ENCODE results near the gene TSPAN33. TPM values are rescaled to one million over a fixed set of nuclear protein-coding genes. Genes with fewer than 3 reads are reported as not detected.

Gene TSPAN33, protein sequence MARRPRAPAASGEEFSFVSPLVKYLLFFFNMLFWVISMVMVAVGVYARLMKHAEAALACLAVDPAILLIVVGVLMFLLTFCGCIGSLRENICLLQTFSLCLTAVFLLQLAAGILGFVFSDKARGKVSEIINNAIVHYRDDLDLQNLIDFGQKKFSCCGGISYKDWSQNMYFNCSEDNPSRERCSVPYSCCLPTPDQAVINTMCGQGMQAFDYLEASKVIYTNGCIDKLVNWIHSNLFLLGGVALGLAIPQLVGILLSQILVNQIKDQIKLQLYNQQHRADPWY
- total RNA-seq (2022), result 1.7 TPM in 2 replicates
- Bru-seq, nascent RNA, result percentile 21 among the genes with signal in this experiment
- percentile 20 among the genes with signal in this experiment for BruChase-seq, experiment 1, labeled RNA remaining after a 6-hour chase
- BruChase-seq, experiment 2, labeled RNA remaining after a 2-hour chase, result percentile 18 among the genes with signal in this experiment
- long read RNA-seq, transcript TSPAN33-201 (8 exons, 1,863 nt), result major isoform, 7 of 7 reads
- long read RNA-seq, partial matches to known transcripts, result 0 of 7 reads
- long read RNA-seq, other reads (novel, unspliced or antisense), result 0 of 7 reads

DNA sequence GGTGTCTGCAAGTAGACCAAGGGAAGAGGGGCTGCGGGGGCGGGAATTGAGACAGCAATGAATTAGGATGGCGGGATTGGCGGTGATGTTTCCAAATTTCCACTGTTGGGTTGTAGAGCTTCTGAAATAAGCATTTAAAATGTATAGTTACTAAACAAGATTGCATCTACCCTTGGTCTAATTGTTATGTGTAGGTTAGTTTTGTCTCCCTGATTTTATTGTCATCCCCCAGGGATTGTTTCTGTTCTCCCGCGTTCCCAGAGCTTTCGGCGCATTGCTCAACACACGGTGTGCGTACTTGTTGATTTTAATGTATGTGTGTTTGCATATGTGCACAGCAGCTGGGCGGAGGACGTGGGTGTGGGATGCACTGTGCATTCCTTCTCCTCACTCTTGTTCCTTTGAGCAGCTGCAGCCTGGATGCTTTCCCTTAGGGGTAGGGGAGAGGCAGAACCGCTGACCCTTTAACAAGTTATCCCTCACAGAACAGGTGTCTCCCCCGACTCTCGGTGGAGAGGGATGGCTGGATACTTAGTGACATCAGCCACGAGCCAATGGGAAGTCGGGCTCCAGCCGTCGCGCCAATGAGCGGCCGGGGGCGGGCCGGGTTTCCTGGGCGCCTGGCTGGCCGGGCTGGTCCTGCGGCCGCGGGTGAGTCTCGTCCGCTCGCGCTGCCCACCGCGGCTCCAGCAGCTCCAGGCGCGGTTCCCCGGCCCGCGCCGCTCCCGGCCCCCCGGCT, at the start of gene TSPAN33:
TSPAN33 (plus strand) TSS at position 613 of the 739 bp plus-strand sequence. CDS start 274 bp downstream, outside the sequence.
- peaks cover 7% of the 10 kb centered on the region for H3K4me1 Mint-ChIP-seq (ENCODE audit: insufficient read depth, unreplicated experiment)
- ChIA-PET POLR2A (no interaction called here), CTCF (interaction anchor here (0.6 to 1.9 kb wide), 5 partner anchors 18 to 635 kb away, joined by 3 to 10 read pairs (median 3); no protein-coding TSS in a partner anchor)
- DNase-seq (ENCODE audit: unreplicated experiment), result peak; percentile 75
- no TSS peak for BruUV-seq (replicated peaks)
- peaks cover 69% of the 10 kb centered on the region for H3K27me3 Mint-ChIP-seq (ENCODE audit: insufficient read depth, unreplicated experiment)
- H3K36me3 Mint-ChIP-seq (ENCODE audit: insufficient read depth, unreplicated experiment), result no peaks in the 10 kb centered on the region
- intact Hi-C loops (cut with micrococcal nuclease), result no loop called here
- H3K4me3 Mint-ChIP-seq (ENCODE audit: unreplicated experiment), result peak within 1 kb of the TSS; percentile 68
- TF ChIP-seq, protein P1, sequence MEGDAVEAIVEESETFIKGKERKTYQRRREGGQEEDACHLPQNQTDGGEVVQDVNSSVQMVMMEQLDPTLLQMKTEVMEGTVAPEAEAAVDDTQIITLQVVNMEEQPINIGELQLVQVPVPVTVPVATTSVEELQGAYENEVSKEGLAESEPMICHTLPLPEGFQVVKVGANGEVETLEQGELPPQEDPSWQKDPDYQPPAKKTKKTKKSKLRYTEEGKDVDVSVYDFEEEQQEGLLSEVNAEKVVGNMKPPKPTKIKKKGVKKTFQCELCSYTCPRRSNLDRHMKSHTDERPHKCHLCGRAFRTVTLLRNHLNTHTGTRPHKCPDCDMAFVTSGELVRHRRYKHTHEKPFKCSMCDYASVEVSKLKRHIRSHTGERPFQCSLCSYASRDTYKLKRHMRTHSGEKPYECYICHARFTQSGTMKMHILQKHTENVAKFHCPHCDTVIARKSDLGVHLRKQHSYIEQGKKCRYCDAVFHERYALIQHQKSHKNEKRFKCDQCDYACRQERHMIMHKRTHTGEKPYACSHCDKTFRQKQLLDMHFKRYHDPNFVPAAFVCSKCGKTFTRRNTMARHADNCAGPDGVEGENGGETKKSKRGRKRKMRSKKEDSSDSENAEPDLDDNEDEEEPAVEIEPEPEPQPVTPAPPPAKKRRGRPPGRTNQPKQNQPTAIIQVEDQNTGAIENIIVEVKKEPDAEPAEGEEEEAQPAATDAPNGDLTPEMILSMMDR (IDR thresholded peaks at IDR 0.05; ENCODE audit: unreplicated experiment), result no peak
- no peaks in the 10 kb centered on the region for H3K9me3 Mint-ChIP-seq (ENCODE audit: unreplicated experiment)
- H3K27ac Mint-ChIP-seq (ENCODE audit: low read depth, unreplicated experiment), result no peak within 1 kb of the TSS

DNA sequence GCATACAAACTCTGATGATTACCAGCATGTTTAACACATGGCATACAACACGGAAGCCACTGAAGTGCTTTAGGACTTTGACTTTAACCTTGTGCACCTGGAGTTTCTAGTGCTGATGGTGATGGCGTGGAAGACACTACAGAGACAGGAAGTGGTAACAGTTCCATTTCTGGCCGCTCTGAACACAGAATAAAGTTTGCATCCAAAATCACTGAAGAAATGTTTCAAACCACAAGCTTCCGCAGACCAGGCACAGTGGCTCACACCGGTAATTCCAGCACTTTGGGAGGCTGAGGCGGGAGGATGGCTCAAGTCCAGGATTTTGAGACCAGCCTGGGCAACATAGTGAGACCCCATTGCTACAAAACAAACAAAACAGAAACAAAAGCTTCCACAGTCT, 49.2 kb upstream of the TSPAN33 start:
- Mint-ChIP-seq H3K4me3 (ENCODE audit: unreplicated experiment) (no peak overlapping the region), H3K4me1 (ENCODE audit: insufficient read depth, unreplicated experiment) (peaks cover 5% of the 10 kb centered on the region), H3K27me3 (ENCODE audit: insufficient read depth, unreplicated experiment) (no peaks in the 10 kb centered on the region), H3K36me3 (ENCODE audit: insufficient read depth, unreplicated experiment) (no peaks in the 10 kb centered on the region), H3K27ac (ENCODE audit: low read depth, unreplicated experiment) (no peak overlapping the region), H3K9me3 (ENCODE audit: unreplicated experiment) (no peaks in the 10 kb centered on the region)
- intact Hi-C loops (cut with micrococcal nuclease), result no loop called here
- BruUV-seq (replicated peaks), result no TSS peak
- TF ChIP-seq, protein P1 (IDR thresholded peaks at IDR 0.05; ENCODE audit: unreplicated experiment), result no peak
- ChIA-PET CTCF (interaction anchor here (1.0 kb wide), 1 partner anchor 212 kb away, joined by 4 read pairs; no protein-coding TSS in a partner anchor), POLR2A (interaction anchor here (0.6 to 2.4 kb wide), 2 partner anchors 33 to 41 kb away, joined by 5 to 8 read pairs; partner anchors contain the start of gene TNPO3)
- DNase-seq (ENCODE audit: unreplicated experiment), result no peak

GRCh38 chr7:129098409-129099084, 46.0 kb upstream of the TSPAN33 start:
- no peaks in the 10 kb centered on the region for H3K4me1 Mint-ChIP-seq (ENCODE audit: insufficient read depth, unreplicated experiment)
- TF ChIP-seq, protein P1 (IDR thresholded peaks at IDR 0.05; ENCODE audit: unreplicated experiment), result no peak
- no TSS peak for BruUV-seq (replicated peaks)
- POLR2A ChIA-PET, result interaction anchor here (0.7 kb wide), 1 partner anchor 38 kb away, joined by 3 read pairs; no protein-coding TSS in a partner anchor
- no peak overlapping the region for H3K4me3 Mint-ChIP-seq (ENCODE audit: unreplicated experiment)
- no peaks in the 10 kb centered on the region for H3K36me3 Mint-ChIP-seq (ENCODE audit: insufficient read depth, unreplicated experiment)
- no peaks in the 10 kb centered on the region for H3K9me3 Mint-ChIP-seq (ENCODE audit: unreplicated experiment)
- DNase-seq (ENCODE audit: unreplicated experiment), result no peak
- CTCF ChIA-PET, result interaction anchor here (0.7 kb wide), 1 partner anchor 332 kb away, joined by 3 read pairs; no protein-coding TSS in a partner anchor
- H3K27ac Mint-ChIP-seq (ENCODE audit: low read depth, unreplicated experiment), result no peak overlapping the region
- H3K27me3 Mint-ChIP-seq (ENCODE audit: insufficient read depth, unreplicated experiment), result no peaks in the 10 kb centered on the region
- intact Hi-C loops (cut with micrococcal nuclease), result no loop called here

All from MCF 10A (cell line).